ENCODE measurements around the gene FST. TPM values are rescaled to one million over a fixed set of nuclear protein-coding genes. Genes with fewer than 3 reads are reported as not detected.
A peak's percentile ranks its signal among the peaks of the same experiment; 100 is the strongest.

The FST gene
- total and polyA plus RNA-seq, 2 donors from 2014 or later = 0.45 to 2.7 TPM

- intact Hi-C loops (cut with DNase I) = loop anchor here (5.0 kb wide), 1 partner anchor 745 kb away; no protein-coding TSS in a partner anchor
- no peak overlapping the region for H3K9ac ChIP-seq (ENCODE audit: low read length in 3 of 3)
- TF ChIP-seq CTCF (IDR thresholded peaks at IDR 0.05; ENCODE audit: borderline replicate concordance, extremely low read depth, insufficient read depth) = no peak
Measured at GRCh38 chr5:53476531-53477480, 3.6 kb upstream of the FST start.

DNA sequence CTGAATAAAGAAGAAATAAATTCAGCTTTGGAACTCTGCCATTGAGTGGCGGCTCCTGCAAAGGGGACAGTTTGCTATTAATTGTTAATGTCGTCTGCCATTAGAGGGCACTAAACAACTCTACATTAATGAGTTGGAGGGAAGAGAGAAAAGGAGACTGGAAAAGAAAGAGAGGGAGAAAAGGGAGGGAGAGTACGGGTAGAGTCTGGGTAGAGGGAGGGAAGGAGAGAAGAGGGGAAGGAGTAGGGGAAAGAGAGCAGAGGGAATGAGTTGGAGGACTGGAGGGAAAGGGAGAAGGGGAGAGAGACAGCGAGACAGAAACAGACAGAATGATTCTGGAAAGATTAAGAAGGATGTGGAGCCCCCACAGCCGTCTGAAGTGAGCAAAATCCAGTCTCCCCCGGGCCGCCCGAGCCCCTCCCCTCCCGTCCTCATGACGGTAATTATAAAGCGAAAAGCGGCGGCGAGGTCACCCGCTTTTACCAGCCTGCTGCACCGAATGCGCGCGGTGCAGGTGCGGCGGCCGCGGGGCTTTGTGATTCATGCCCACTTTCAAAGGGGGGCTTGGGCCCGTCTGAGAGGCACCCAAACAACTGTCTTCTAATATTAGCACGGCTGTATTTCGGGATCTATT, 1.9 kb upstream of the FST start:
- no peak overlapping the region for H3K27ac ChIP-seq (ENCODE audit: low read depth in 2 of 2, low read length in 2 of 2)
- no peak for FAIRE-seq
- intact Hi-C loops (cut with DNase I) = loop anchor here (5.0 kb wide), 1 partner anchor 744 kb away; no protein-coding TSS in a partner anchor
- peak overlapping the region; percentile 46 to 79 (median 64) for H3K4me3 ChIP-seq (ENCODE audit: low read length in 3 of 3)
- peak; percentile 48 to 92 (median 75) for DNase-seq
- no peak overlapping the region for H3K9ac ChIP-seq (ENCODE audit: low read length in 3 of 3)
- peaks cover 4% of the 10 kb centered on the region for H3K27me3 ChIP-seq (ENCODE audit: control insufficient read depth, insufficient read depth, low read length)
- H3K36me3 ChIP-seq (ENCODE audit: control insufficient read depth in 2 of 3, insufficient read depth in 3 of 3, low read length in 3 of 3) = no peaks in the 10 kb centered on the region
- H3K9me3 ChIP-seq (ENCODE audit: control insufficient read depth in 2 of 3, insufficient read depth in 1 of 3, low read length in 3 of 3) = no peaks in the 10 kb centered on the region
- TF ChIP-seq CTCF (IDR thresholded peaks at IDR 0.05; ENCODE audit: borderline replicate concordance, extremely low read depth, insufficient read depth) = peak; percentile 48
- peaks cover 0 to 10% (median 0%) of the 10 kb centered on the region in 3 donors for H3K4me1 ChIP-seq (ENCODE audit: control insufficient read depth in 2 of 3, insufficient read depth in 2 of 3, low read depth in 1 of 3, low read length in 3 of 3)

More at GRCh38 chr5:53476531-53477480, 3.6 kb upstream of the FST start:
- Histone ChIP-seq H3K27me3 (ENCODE audit: control insufficient read depth, insufficient read depth, low read length) (peaks cover 4% of the 10 kb centered on the region), H3K4me3 (ENCODE audit: low read length in 3 of 3) (no peak overlapping the region), H3K9me3 (ENCODE audit: control insufficient read depth in 2 of 3, insufficient read depth in 1 of 3, low read length in 3 of 3) (no peaks in the 10 kb centered on the region), H3K27ac (ENCODE audit: low read depth in 2 of 2, low read length in 2 of 2) (no peak overlapping the region), H3K4me1 (ENCODE audit: control insufficient read depth in 2 of 3, insufficient read depth in 2 of 3, low read depth in 1 of 3, low read length in 3 of 3) (peaks cover 0 to 4% (median 0%) of the 10 kb centered on the region in 3 donors), H3K36me3 (ENCODE audit: control insufficient read depth in 2 of 3, insufficient read depth in 3 of 3, low read length in 3 of 3) (no peaks in the 10 kb centered on the region)
- DNase-seq (no peak), FAIRE-seq (no peak)

DNA sequence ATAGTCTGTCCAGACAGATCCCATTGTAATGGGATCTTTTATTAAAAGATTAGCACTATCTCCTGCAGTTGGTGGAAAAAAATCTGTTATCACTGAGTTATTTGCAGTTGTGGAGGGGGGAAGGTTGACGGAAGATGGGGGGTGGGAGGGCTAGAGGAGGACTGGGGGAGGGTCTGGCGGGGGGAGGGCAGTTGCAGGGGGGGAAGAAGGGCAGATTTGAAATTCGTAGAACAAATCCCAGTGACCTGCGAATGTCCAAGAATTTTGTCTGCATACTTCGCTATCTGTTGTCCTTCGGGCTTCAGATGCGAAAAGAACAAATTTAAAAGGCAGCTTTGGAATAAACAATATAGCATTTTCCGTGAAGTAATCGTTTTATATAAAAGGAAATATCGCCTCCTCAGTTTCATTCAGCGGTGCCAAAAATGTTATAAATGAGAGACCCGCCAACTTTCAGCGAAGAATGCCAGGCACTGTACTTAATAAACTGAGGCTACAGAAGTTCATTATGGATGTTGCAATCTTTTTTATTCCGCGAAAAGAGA, 1.3 kb upstream of the FST start:
- FAIRE-seq (no peak), DNase-seq (peak in 2 of 5 donors; percentile 11 to 47)
- peaks cover 4% of the 10 kb centered on the region for H3K27me3 ChIP-seq (ENCODE audit: control insufficient read depth, insufficient read depth, low read length)
- peak overlapping the region in 1 of 2 donors; percentile 5 for H3K27ac ChIP-seq (ENCODE audit: low read depth in 2 of 2, low read length in 2 of 2)
- no peak for TF ChIP-seq CTCF (IDR thresholded peaks at IDR 0.05; ENCODE audit: borderline replicate concordance, extremely low read depth, insufficient read depth)
- no peaks in the 10 kb centered on the region for H3K36me3 ChIP-seq (ENCODE audit: control insufficient read depth in 2 of 3, insufficient read depth in 3 of 3, low read length in 3 of 3)
- no peaks in the 10 kb centered on the region for H3K9me3 ChIP-seq (ENCODE audit: control insufficient read depth in 2 of 3, insufficient read depth in 1 of 3, low read length in 3 of 3)
- peak overlapping the region in 1 of 3 donors; percentile 35 for H3K9ac ChIP-seq (ENCODE audit: low read length in 3 of 3)
- intact Hi-C loops (cut with DNase I) = loop anchor here (5.0 kb wide), 1 partner anchor 743 kb away; no protein-coding TSS in a partner anchor
- H3K4me1 ChIP-seq (ENCODE audit: control insufficient read depth in 2 of 3, insufficient read depth in 2 of 3, low read depth in 1 of 3, low read length in 3 of 3) = peaks cover 0 to 10% (median 0%) of the 10 kb centered on the region in 3 donors
- H3K4me3 ChIP-seq (ENCODE audit: low read length in 3 of 3) = peak overlapping the region; percentile 56 to 79 (median 64)

Data from kidney (tissue), 14 donors.